ENCODE measurements around the gene ELAVL1.
A peak's percentile ranks its signal among the peaks of the same experiment; 100 is the strongest.

ELAVL1 gene

GRCh38 chr19:7970716-7971448 lies 34.6 kb downstream of the ELAVL1 start:
- TF ChIP-seq HDGF (IDR thresholded peaks at IDR 0.05; ENCODE audit: borderline replicate concordance) = peak; percentile 44; the same call in 1 of the 2 replicates
- no peak for TF ChIP-seq SP1 (IDR thresholded peaks at IDR 0.05)
- peak; percentile 77 for DNase-seq (ENCODE audit: extremely low spot score)
- POLR2A ChIA-PET = interaction anchor here (1.0 kb wide), 1 partner anchor 35 kb away, joined by 7 read pairs; the partner anchor contains the start of gene ELAVL1
- CTCF ChIA-PET = interaction anchor here (0.6 to 1.3 kb wide), 7 partner anchors 10 to 333 kb away, joined by 3 to 7 read pairs (median 3); partner anchors contain the start of gene TIMM44

GRCh38 chr19:7969555-7969939 lies 35.9 kb downstream of the ELAVL1 start:
- CTCF ChIA-PET = no interaction called here
- TF ChIP-seq SUZ12 (IDR thresholded peaks at IDR 0.05) = no peak
- no peak for TF ChIP-seq CTBP1 (IDR thresholded peaks at IDR 0.05; ENCODE audit: borderline replicate concordance)
- no peak for TF ChIP-seq LEF1 (IDR thresholded peaks at IDR 0.05; ENCODE audit: borderline replicate concordance)
- TF ChIP-seq TARDBP (IDR thresholded peaks at IDR 0.05) = no peak
- no peak for TF ChIP-seq ZNF384 (IDR thresholded peaks at IDR 0.05)
- TF ChIP-seq FOXK2 (IDR thresholded peaks at IDR 0.05) = no peak
- TF ChIP-seq ELF4 (IDR thresholded peaks at IDR 0.05) = no peak
- no peak for TF ChIP-seq NFRKB (IDR thresholded peaks at IDR 0.05)
- TF ChIP-seq PKNOX1 (IDR thresholded peaks at IDR 0.05) = no peak

GRCh38 chr19:7968796-7969554 lies 36.5 kb downstream of the ELAVL1 start:
- ChIA-PET CTCF (no interaction called here), POLR2A (no interaction called here)
- DNase-seq (ENCODE audit: extremely low spot score) = no peak
- TF ChIP-seq BHLHE40 (IDR thresholded peaks at IDR 0.05; ENCODE audit: borderline replicate concordance) (no peak), FOXK2 (IDR thresholded peaks at IDR 0.05) (no peak)

More at GRCh38 chr19:7969555-7969939, 35.9 kb downstream of the ELAVL1 start:
- POLR2A ChIA-PET = no interaction called here
- DNase-seq (ENCODE audit: extremely low spot score) = no peak

DNA sequence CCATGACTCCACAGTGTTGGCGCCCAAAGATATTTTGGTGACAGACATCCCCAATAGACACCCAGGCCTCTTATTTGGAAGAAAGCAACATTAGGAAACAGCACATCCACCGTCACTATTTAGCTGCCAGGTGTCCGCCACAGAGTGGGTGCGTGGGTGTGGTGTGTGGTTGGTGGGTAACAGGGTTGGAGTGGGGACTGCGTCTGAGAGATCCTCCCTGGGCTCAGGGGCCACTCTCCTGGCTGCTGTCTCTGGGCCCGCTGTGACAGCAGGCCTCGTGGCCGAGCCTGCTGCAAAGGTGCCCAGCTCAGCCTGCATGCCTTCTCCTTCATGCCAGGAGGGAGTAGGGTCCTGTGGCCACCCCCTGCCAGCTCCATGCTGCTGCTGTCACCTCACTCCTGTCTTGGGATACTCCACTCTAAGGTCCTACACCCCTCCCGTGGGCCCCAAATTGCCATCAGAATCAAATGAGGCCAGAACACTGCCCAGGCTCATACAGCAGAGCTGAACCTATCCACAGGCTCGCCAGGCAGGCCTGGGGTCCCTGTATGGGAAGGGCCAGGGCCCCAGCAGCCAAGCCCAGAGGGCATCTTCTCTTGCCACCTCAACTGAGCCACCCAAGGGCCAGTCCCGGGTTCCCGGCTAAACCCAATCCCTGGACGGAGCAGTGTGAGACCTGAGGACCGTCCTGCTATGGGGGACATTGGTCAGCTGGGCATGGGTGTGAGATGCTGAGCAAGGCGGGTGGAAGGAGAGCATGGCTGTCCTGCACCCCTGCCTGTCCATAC lies 37.2 kb downstream of the ELAVL1 start:
- CTCF ChIA-PET = no interaction called here
- DNase-seq (ENCODE audit: extremely low spot score) = no peak
- no peak for TF ChIP-seq LEF1 (IDR thresholded peaks at IDR 0.05; ENCODE audit: borderline replicate concordance)
- TF ChIP-seq CTBP1 (IDR thresholded peaks at IDR 0.05; ENCODE audit: borderline replicate concordance) = no peak
- TF ChIP-seq HDGF (IDR thresholded peaks at IDR 0.05; ENCODE audit: borderline replicate concordance) = no peak
- POLR2A ChIA-PET = no interaction called here

GRCh38 chr19:7965921-7966665 lies 39.3 kb downstream of the ELAVL1 start:
- TF ChIP-seq FOXM1 (IDR thresholded peaks at IDR 0.05; ENCODE audit: borderline replicate concordance) (no peak), TARDBP (IDR thresholded peaks at IDR 0.05) (no peak), PKNOX1 (IDR thresholded peaks at IDR 0.05) (no peak), HDGF (IDR thresholded peaks at IDR 0.05; ENCODE audit: borderline replicate concordance) (no peak), FOXA1 (IDR thresholded peaks at IDR 0.05) (no peak), L3MBTL2 (conservative IDR thresholded peaks at IDR 0.05) (no peak), ARNT (IDR thresholded peaks at IDR 0.05) (no peak), SP1 (IDR thresholded peaks at IDR 0.05) (no peak), BHLHE40 (IDR thresholded peaks at IDR 0.05; ENCODE audit: borderline replicate concordance) (no peak)
- ChIA-PET CTCF (no interaction called here), POLR2A (interaction anchor here (1.0 kb wide), 1 partner anchor 39 kb away, joined by 3 read pairs; the partner anchor contains the start of gene ELAVL1)
- DNase-seq (ENCODE audit: extremely low spot score) = no peak

DNA sequence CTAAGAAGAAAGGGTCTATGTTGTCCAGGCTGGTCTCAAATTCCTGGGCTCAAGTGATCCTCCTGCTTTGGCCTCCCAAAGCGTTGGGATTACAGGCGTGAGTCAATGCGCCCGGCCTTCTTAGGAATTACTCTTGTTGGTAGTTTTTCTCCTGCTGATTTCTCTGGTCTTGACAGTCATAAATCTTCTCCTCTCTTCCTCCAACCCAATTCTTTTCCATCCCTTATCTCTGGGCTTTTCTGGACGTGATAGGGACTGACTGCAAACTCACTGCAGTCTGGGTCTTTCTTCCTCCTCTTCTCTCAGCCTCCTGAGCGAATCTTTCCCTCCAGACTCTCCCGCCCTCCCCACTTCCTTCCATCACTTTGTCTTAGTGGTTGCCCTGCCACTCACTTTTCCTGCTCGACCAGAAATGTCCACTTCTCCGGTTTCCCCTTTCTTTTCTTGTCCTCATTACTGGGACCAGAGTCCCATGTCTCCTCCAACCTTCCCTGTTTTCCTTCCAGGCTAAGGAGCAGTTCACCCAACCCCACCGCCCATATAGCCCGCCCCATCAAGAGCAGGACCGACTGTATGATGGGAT lies 40.1 kb downstream of the ELAVL1 start:
- CTCF ChIA-PET = no interaction called here
- no peak for DNase-seq (ENCODE audit: extremely low spot score)
- POLR2A ChIA-PET = no interaction called here
- no peak for TF ChIP-seq TARDBP (IDR thresholded peaks at IDR 0.05)
- no peak for TF ChIP-seq FOXM1 (IDR thresholded peaks at IDR 0.05; ENCODE audit: borderline replicate concordance)
- TF ChIP-seq NFRKB (IDR thresholded peaks at IDR 0.05) = no peak
- no peak for TF ChIP-seq ELF4 (IDR thresholded peaks at IDR 0.05)
- no peak for TF ChIP-seq FOXK2 (IDR thresholded peaks at IDR 0.05)
- no peak for TF ChIP-seq L3MBTL2 (conservative IDR thresholded peaks at IDR 0.05)
- TF ChIP-seq SUZ12 (IDR thresholded peaks at IDR 0.05) = no peak
- no peak for TF ChIP-seq ARNT (IDR thresholded peaks at IDR 0.05)
- no peak for TF ChIP-seq PKNOX1 (IDR thresholded peaks at IDR 0.05)
- TF ChIP-seq SP1 (IDR thresholded peaks at IDR 0.05) = no peak
- TF ChIP-seq CTBP1 (IDR thresholded peaks at IDR 0.05; ENCODE audit: borderline replicate concordance) = no peak
- TF ChIP-seq FOXA1 (IDR thresholded peaks at IDR 0.05) = no peak
- no peak for TF ChIP-seq LEF1 (IDR thresholded peaks at IDR 0.05; ENCODE audit: borderline replicate concordance)
- TF ChIP-seq HDGF (IDR thresholded peaks at IDR 0.05; ENCODE audit: borderline replicate concordance) = no peak
- TF ChIP-seq BHLHE40 (IDR thresholded peaks at IDR 0.05; ENCODE audit: borderline replicate concordance) = no peak

All from HEK293T (cell line).